ENCODE data around the gene RAB26.
"Not testable (repeated sequence)": the region's sequence is repeated elsewhere in the genome, so short reads cannot be mapped to it uniquely, and the experiment has no call there.

RAB26 gene

GRCh38 chr16:2107791-2108125 is 40.7 kb upstream of the RAB26 start:
- not testable (repeated sequence) for H4K8ac ChIP-seq (ENCODE audit: low read depth, low read length); H2AK5ac ChIP-seq (ENCODE audit: low read length); H2BK12ac ChIP-seq (ENCODE audit: low read length); H3K4ac ChIP-seq (ENCODE audit: low read depth, low read length); H2AFZ ChIP-seq (ENCODE audit: insufficient read depth, low read length, poor library complexity); H3K9me3 ChIP-seq (ENCODE audit: insufficient read depth, low read depth, low read length); H3K23ac ChIP-seq (ENCODE audit: low read length); H3K4me3 ChIP-seq (ENCODE audit: low read depth, low read length); H3K18ac ChIP-seq (ENCODE audit: low read length); H2BK120ac ChIP-seq (ENCODE audit: insufficient read depth, low read length, poor library complexity); H3K4me2 ChIP-seq (ENCODE audit: low read length); H3K4me1 ChIP-seq (ENCODE audit: control insufficient read depth in 1 of 2, insufficient read depth in 2 of 2, low read length in 2 of 2); H3K79me2 ChIP-seq (ENCODE audit: control insufficient read depth, insufficient read depth, low read length, poor library complexity); DNase-seq; H3K27ac ChIP-seq (ENCODE audit: low read depth, low read length); H3K27me3 ChIP-seq (ENCODE audit: insufficient read depth, low read length); H2BK5ac ChIP-seq (ENCODE audit: low read depth, low read length, poor library complexity); H4K12ac ChIP-seq (ENCODE audit: low read depth, low read length); H3K9ac ChIP-seq (ENCODE audit: low read length); H3K14ac ChIP-seq (ENCODE audit: low read length); H3K79me1 ChIP-seq (ENCODE audit: low read length); H4K91ac ChIP-seq (ENCODE audit: low read depth, low read length)
- H3K36me3 ChIP-seq (ENCODE audit: control insufficient read depth in 1 of 2, insufficient read depth in 2 of 2, low read length in 2 of 2), result peaks cover 58 to 65% of the 10 kb centered on the region in 2 experiments
- WGBS (ENCODE audit: extremely low coverage, insufficient coverage, insufficient read length), result no CpG with 5 or more reads among the region's 23 CpGs

DNA sequence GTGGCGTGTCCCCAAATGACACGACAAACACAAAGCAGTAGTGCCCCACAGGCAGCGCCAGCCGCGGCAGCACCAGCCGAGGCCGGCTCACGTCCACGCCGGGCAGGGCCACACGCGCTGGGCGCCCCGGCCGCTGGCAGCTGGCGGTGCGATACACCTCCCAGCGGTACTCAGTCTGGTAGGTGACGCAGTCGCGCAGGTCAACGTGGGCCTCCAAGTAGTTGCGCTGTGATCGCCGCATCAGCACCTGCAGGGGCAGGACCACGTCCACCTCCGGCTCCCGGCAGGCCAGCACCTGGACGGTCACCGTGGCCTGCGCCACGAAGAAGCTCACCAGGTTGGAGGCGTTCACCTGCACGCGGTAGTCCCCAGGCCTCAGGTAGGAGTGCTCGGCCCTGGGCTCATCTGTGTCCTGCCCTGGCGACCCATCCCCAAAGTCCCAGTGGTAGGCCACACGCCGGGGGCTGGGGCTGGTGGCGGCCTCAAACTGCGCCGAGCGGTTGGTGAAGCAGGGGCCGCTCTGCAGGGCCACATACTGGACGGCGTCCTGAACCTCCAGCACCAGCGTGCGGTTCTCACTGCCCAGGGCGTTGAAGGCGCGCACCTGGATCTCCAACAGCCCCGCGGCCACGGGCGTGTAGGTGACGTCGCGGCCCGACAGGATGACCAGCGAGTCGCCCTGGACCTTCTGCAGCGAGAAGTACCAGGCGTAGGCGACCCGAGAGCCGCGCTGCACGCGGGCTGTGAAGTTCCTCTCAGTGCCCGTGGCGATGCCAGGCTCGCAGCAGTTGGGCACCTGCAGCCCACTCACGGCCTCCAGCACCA is 39.8 kb upstream of the RAB26 start:
- H2BK5ac ChIP-seq (ENCODE audit: low read depth, low read length, poor library complexity); H3K4me3 ChIP-seq (ENCODE audit: low read depth, low read length): not testable (repeated sequence)
- WGBS (ENCODE audit: extremely low coverage, insufficient coverage, insufficient read length), result no CpG with 5 or more reads among the region's 73 CpGs

DNA sequence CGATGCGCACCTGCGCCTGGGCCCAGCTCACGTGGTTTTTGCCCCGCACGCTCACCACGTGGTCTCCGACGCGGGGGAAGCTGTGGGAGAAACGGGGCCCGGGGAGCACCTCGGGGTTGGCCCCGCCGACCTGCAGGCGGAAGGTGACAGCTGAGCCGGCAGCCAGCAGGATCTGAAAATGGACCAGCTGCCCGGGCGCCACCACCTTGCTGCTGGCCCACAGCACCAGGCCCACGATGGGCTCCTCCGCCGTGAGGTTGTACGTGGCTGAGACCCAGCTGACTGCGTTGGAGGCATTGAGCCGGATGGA is 39.2 kb upstream of the RAB26 start:
- H2AFZ ChIP-seq (ENCODE audit: insufficient read depth, low read length, poor library complexity); H3K79me2 ChIP-seq (ENCODE audit: control insufficient read depth, insufficient read depth, low read length, poor library complexity); H3K9me3 ChIP-seq (ENCODE audit: insufficient read depth, low read depth, low read length); H3K27ac ChIP-seq (ENCODE audit: low read depth, low read length); H2BK5ac ChIP-seq (ENCODE audit: low read depth, low read length, poor library complexity); H2BK12ac ChIP-seq (ENCODE audit: low read length); H2AK5ac ChIP-seq (ENCODE audit: low read length); H3K27me3 ChIP-seq (ENCODE audit: insufficient read depth, low read length); H3K79me1 ChIP-seq (ENCODE audit: low read length); H4K91ac ChIP-seq (ENCODE audit: low read depth, low read length); H3K14ac ChIP-seq (ENCODE audit: low read length); H3K18ac ChIP-seq (ENCODE audit: low read length); H2BK120ac ChIP-seq (ENCODE audit: insufficient read depth, low read length, poor library complexity); H3K9ac ChIP-seq (ENCODE audit: low read length); H3K4ac ChIP-seq (ENCODE audit: low read depth, low read length); DNase-seq; H3K23ac ChIP-seq (ENCODE audit: low read length); H3K4me1 ChIP-seq (ENCODE audit: control insufficient read depth in 1 of 2, insufficient read depth in 2 of 2, low read length in 2 of 2); H3K4me3 ChIP-seq (ENCODE audit: low read depth, low read length); H4K8ac ChIP-seq (ENCODE audit: low read depth, low read length); H3K4me2 ChIP-seq (ENCODE audit: low read length); H4K12ac ChIP-seq (ENCODE audit: low read depth, low read length): not testable (repeated sequence)
- H3K36me3 ChIP-seq (ENCODE audit: control insufficient read depth in 1 of 2, insufficient read depth in 2 of 2, low read length in 2 of 2), result peaks cover 53 to 64% of the 10 kb centered on the region in 2 experiments
- no CpG with 5 or more reads among the region's 25 CpGs for WGBS (ENCODE audit: extremely low coverage, insufficient coverage, insufficient read length)

More for the DNA sequence above, 39.8 kb upstream of the RAB26 start:
- not testable (repeated sequence) for H3K4me2 ChIP-seq (ENCODE audit: low read length); H3K4me1 ChIP-seq (ENCODE audit: control insufficient read depth in 1 of 2, insufficient read depth in 2 of 2, low read length in 2 of 2); DNase-seq; H3K9ac ChIP-seq (ENCODE audit: low read length); H3K9me3 ChIP-seq (ENCODE audit: insufficient read depth, low read depth, low read length); H2BK12ac ChIP-seq (ENCODE audit: low read length); H3K4ac ChIP-seq (ENCODE audit: low read depth, low read length); H2BK120ac ChIP-seq (ENCODE audit: insufficient read depth, low read length, poor library complexity); H3K14ac ChIP-seq (ENCODE audit: low read length); H3K27ac ChIP-seq (ENCODE audit: low read depth, low read length); H4K8ac ChIP-seq (ENCODE audit: low read depth, low read length); H3K27me3 ChIP-seq (ENCODE audit: insufficient read depth, low read length); H2AFZ ChIP-seq (ENCODE audit: insufficient read depth, low read length, poor library complexity); H4K91ac ChIP-seq (ENCODE audit: low read depth, low read length); H4K12ac ChIP-seq (ENCODE audit: low read depth, low read length); H3K79me1 ChIP-seq (ENCODE audit: low read length); H3K18ac ChIP-seq (ENCODE audit: low read length); H3K23ac ChIP-seq (ENCODE audit: low read length); H3K79me2 ChIP-seq (ENCODE audit: control insufficient read depth, insufficient read depth, low read length, poor library complexity); H2AK5ac ChIP-seq (ENCODE audit: low read length)
- peaks cover 52 to 59% of the 10 kb centered on the region in 2 experiments for H3K36me3 ChIP-seq (ENCODE audit: control insufficient read depth in 1 of 2, insufficient read depth in 2 of 2, low read length in 2 of 2)

DNA sequence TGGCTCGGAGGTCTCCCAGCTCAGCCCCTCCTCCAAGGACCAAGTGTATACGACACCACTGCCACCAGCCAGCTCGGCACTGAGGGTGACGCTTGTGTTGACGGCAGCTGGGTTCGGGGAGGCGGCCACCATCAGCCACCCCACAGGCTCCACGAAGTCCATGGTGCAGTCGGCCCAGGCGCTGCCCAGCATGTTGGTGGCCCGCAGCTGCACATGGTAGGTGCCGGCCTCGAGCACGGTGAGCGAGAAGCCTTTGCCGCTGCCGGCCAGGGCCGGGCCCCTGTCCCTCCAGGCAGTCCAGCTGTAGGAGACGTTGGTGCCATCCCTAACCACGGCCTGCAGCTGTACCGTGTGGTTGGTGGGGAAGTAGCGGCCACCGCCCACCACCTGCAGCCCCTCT is 38.6 kb upstream of the RAB26 start:
- H3K4me2 ChIP-seq (ENCODE audit: low read length); H3K79me1 ChIP-seq (ENCODE audit: low read length); H3K9ac ChIP-seq (ENCODE audit: low read length); H3K4ac ChIP-seq (ENCODE audit: low read depth, low read length); H3K4me3 ChIP-seq (ENCODE audit: low read depth, low read length); H3K27ac ChIP-seq (ENCODE audit: low read depth, low read length); H3K23ac ChIP-seq (ENCODE audit: low read length); DNase-seq; H3K14ac ChIP-seq (ENCODE audit: low read length); H4K12ac ChIP-seq (ENCODE audit: low read depth, low read length); H3K79me2 ChIP-seq (ENCODE audit: control insufficient read depth, insufficient read depth, low read length, poor library complexity); H3K27me3 ChIP-seq (ENCODE audit: insufficient read depth, low read length); H3K4me1 ChIP-seq (ENCODE audit: control insufficient read depth in 1 of 2, insufficient read depth in 2 of 2, low read length in 2 of 2); H2BK12ac ChIP-seq (ENCODE audit: low read length); H2AK5ac ChIP-seq (ENCODE audit: low read length); H2AFZ ChIP-seq (ENCODE audit: insufficient read depth, low read length, poor library complexity); H3K18ac ChIP-seq (ENCODE audit: low read length); H2BK5ac ChIP-seq (ENCODE audit: low read depth, low read length, poor library complexity); H4K91ac ChIP-seq (ENCODE audit: low read depth, low read length); H4K8ac ChIP-seq (ENCODE audit: low read depth, low read length); H2BK120ac ChIP-seq (ENCODE audit: insufficient read depth, low read length, poor library complexity); H3K9me3 ChIP-seq (ENCODE audit: insufficient read depth, low read depth, low read length): not testable (repeated sequence)
- peaks cover 56 to 67% of the 10 kb centered on the region in 2 experiments for H3K36me3 ChIP-seq (ENCODE audit: control insufficient read depth in 1 of 2, insufficient read depth in 2 of 2, low read length in 2 of 2)
- WGBS (ENCODE audit: extremely low coverage, insufficient coverage, insufficient read length), result no CpG with 5 or more reads among the region's 23 CpGs

Measured in trophoblast cell (in vitro differentiated cells and primary cell).